GM19043 (cell line): ENCODE data around the gene HTN1.
"Not testable (repeated sequence)": the region's sequence is repeated elsewhere in the genome, so short reads cannot be mapped to it uniquely, and the experiment has no call there.

Source experiments
- ATAC-seq: cut with Tn5 transposase; IDR thresholded peaks from one replicate; pipeline ENCODE4 v1.9.1; 2021; ENCODE audit warnings: low read depth; ENCODE audit not compliant: unreplicated experiment

HTN1 gene

GRCh38 chr4:70050138-70050537 is at the start of gene HTN1:
HTN1 (plus strand) TSS chr4:70050438; CDS start chr4:70053077, 2,639 bp downstream.
- ATAC-seq: not testable (repeated sequence)

DNA sequence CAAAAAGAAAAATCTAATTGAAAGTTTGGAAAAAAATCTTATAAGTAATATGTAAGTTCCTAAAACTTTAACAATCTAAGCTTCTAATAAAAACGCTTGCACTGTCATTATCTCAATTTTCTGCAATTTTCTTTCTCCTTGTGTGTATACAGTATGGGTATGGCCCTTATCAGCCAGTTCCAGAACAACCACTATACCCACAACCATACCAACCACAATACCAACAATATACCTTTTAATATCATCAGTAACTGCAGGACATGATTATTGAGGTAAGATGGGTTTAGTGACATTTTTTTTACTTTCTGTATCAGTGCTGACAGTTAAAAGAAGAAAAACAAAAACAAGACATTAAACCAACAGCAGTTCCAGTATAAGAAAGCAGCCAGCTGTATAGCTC is 49.5 kb upstream of the HTN1 start:
- no peak for ATAC-seq

GRCh38 chr4:70002507-70002906 is 47.7 kb upstream of the HTN1 start:
- ATAC-seq: no peak

- no peak for ATAC-seq
Observed at GRCh38 chr4:70008771-70009170, 41.5 kb upstream of the HTN1 start.

DNA sequence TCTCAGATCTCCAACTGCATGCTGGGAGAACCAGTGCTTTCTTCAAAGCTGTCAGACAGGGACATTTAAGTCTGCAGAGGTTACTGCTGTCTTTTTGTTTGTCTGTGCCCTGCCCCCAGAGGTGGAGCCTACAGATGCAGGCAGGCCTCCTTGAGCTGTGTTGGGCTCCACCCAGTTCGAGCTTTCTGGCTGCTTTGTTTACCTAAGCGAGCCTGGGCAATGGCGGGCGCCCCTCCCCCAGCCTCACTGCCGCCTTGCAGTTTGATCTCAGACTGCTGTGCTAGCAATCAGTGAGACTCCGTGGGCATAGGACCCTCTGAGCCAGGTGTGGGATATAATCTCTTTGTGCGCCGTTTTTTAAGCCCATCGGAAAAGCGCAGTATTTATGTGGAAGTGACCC is 31.2 kb upstream of the HTN1 start:
- not testable (repeated sequence) for ATAC-seq

DNA sequence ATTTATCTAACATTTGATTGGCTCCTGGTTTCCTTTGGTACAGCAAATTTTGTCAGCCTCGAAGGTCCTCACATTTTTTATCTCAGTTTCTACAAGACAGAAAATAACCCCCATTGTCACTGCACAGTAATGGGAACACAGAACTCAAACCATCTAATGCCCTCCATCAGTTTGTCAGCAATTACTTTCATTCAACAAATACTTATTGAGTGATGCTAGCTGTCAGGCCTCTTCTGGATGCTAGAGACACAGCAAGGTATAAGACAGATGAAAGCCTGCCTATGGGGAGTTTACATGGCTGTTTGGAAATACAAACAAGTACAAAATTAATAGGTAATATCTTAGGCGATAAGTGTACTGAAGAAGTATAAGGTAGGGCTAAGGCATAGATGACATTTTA is 27.0 kb upstream of the HTN1 start:
- ATAC-seq: no peak

DNA sequence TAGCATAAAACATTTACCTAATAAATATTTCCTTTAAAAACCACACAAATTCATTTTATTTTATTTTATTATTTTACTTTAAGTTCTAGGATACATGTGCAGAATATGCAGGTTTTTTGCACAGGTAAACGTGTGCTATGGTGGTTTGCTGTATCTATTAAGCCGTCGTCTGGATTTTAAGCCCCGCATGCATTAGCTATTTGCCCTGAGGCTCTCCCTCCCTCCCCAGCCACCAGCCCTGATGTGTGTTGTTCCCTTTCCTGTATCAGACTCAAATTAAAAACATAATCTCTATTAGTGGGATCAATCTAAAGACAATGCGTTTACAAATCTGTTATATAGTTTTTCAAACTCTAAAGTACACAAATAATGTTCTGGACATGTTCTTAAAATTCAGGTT is 23.2 kb upstream of the HTN1 start:
- no peak for ATAC-seq

- not testable (repeated sequence) for ATAC-seq
Observed at GRCh38 chr4:70028159-70028558, 22.1 kb upstream of the HTN1 start, which contains the start of gene HTN3. HTN3 (plus strand) TSS chr4:70028459; CDS start chr4:70030741, 2,282 bp downstream.

GRCh38 chr4:70037559-70037958 is 12.7 kb upstream of the HTN1 start:
- not testable (repeated sequence) for ATAC-seq

DNA sequence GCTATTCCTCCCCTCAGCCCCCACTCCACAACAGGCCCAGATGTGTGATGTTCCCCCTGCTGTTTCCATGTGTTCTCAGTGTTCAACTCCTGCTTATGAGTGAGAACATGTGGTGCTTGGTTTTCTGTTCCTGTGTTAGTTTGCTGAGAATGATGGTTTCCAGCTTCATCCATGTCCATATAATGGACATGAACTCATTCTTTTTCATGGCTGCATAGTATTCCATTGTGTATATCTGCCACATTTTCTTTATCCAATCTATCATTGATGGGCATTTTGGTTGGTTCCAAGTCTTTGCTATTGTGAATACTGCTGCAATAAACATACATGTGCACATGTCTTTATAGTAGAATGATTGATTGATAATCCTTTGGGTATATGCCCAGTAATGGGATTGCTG is 10.3 kb upstream of the HTN1 start:
- ATAC-seq: not testable (repeated sequence)

- ATAC-seq: no peak
Observed at GRCh38 chr4:70041652-70042286, 8.5 kb upstream of the HTN1 start.

GRCh38 chr4:70056534-70056933 is 6.3 kb downstream of the HTN1 start:
- not testable (repeated sequence) for ATAC-seq

DNA sequence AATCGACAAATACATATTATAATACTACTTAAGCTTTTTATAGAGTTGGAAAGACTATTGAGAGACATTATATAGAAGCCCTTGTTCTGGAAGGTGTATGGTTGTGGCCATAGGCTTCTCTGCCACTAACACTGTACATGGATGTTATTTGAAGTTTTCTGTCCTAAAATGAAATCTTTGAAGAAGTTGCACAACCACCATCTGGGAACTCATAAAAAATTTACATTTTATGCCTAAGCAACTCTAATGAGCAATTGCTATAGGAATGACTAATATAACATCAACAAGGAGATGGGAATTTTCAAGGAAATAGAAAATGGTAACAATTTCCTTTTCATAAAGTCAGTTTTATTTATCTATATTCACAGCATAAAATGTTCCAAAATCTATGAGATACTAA is 7.4 kb downstream of the HTN1 start:
- ATAC-seq: no peak

DNA sequence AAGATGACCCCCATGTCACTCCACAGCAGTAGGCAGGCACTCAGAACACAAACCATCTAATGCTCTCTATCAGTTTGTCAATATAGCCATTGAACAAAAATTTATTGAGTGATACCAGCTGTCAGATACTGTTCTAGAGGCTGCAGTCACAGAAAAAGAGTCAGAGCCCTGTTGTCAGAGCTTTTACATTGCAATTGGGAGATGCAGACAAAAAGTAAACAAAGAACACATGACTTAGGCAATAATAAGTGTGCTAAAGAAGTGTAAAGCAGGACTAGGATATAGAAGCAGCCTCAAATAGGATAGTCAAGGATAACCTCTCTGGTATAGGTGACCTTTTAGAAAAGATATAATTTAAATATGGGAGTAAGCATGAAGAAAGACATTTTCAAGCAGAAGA is 8.9 kb downstream of the HTN1 start:
- no peak for ATAC-seq

DNA sequence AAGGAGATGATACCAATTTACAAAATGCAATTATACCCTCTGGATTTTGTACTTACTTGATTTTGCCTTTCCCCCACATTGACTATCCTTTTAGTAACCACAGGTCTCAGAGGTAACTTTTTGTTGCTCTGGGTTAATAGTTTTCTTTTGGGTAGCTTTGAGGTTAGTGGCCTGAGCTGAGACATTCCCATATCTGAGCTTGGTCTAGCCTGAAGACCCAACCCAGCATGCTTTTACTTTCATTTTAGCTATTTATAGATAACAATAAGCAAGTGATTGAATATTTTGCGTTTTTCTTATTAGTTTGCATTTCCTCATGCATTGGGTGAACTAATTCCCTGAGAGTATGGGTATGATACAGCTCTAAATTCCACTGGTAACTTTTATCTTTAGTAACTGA is 11.8 kb downstream of the HTN1 start:
- peak; percentile 86 for ATAC-seq

DNA sequence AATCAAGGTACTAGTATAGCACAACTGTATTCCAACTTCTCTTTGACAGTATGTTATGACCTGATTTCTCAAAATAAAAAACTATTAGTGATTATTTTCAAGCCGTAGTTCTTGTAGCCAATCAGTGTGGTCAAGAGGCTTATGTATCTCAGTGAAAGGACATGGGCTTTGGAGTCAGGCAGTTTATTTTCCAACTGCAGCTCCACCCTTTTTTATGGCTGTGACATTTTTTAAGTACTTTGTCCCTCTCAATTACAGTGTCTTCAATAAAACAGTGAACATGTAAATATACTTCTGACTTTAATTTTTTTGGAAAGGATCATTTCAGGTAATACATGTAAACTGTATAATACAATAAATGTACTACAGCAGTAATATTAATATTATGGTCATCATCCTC is 30.0 kb downstream of the HTN1 start:
- ATAC-seq: no peak

GRCh38 chr4:70099206-70099605 is 49.0 kb downstream of the HTN1 start:
- ATAC-seq: no peak
